NCI-H2029 (cell line): ENCODE results near the gene DCST1.

Experiments used
- DNase-seq: peaks from one replicate; lab custom pipeline; 2025; lab: John Stamatoyannopoulos, UW

The DCST1 gene

GRCh38 chr1:155052439-155053395 is 19.1 kb downstream of the DCST1 start:
- DNase-seq, result no peak

DNA sequence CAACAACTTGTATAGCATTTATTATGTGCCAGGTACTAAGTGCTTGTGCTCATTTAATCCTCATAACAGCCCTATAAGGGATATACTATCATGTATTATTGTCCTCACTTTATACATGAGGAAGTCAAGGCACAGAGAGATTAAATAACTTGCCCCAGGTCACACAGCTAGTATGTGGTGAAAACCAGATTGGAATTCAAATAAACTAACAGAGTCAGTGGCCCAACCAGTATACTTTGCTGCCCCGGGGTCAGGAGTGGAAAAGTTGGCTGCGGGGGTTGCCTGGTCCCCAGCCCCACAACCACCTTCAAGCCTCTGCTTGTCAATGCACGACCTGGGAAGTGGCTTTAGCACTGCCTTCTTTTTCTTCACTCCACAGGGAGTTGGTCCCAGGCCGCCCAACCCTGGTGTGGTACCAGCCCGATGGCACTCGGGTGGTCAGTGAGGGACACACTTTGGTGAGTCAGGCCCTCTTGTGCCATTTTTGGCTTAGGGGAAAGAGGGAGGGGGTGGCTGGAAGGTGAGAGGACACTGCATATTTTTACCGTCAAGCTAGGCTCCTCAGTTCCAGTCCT is 20.0 kb downstream of the DCST1 start:
- no peak for DNase-seq

GRCh38 chr1:155057104-155057503 is 23.5 kb downstream of the DCST1 start:
- DNase-seq, result no peak

DNA sequence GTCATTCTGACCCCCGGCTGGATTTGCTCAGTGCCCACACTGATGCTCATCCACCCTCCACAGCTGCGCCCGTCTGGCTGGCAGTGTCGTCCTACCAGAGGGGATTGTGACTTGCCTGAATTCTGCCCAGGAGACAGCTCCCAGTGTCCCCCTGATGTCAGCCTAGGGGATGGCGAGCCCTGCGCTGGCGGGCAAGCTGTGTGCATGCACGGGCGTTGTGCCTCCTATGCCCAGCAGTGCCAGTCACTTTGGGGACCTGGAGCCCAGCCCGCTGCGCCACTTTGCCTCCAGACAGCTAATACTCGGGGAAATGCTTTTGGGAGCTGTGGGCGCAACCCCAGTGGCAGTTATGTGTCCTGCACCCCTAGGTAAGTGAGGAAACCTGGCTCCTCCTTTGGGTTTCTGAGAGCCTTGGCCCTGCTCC is 24.2 kb downstream of the DCST1 start:
- DNase-seq, result no peak

- no peak for DNase-seq
Measured at GRCh38 chr1:155060736-155061135, 27.1 kb downstream of the DCST1 start.

DNA sequence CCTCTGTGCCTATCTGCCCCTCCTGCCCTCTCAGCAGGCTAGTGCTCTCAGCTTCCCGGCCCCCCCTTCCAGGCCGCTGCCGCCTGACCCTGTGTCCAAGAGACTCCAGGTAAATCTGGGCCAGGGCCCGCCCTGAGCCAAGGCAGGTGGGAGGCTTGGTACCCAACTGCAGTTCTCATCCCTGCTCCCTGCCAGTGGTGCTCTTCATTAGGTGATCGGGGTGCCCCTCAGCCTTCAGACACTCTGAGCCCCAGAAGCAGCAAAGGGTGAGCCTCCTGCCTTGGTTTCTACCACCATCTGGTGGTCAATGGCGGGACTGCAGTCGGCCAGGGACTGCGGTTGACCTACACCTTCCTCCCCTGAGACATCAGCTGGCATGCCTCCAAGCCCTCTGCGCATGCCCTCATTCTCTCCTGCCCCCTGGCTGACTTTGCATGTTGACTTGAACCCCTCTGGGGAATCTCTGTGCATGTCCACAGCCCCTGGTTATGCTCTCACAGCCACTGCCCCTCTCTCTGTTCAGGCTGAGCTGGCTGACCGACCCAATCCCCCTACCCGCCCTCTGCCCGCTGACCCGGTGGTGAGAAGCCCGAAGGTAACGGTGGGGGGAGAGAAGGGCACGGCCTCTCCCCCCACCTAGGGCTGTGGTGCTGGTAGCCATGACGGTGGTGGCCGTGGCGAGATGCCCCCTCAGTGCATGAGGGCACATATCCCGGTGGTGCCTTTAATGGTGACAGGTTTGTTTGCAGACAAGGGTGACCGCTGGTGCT is 27.9 kb downstream of the DCST1 start:
- peak; percentile 85 for DNase-seq

DNA sequence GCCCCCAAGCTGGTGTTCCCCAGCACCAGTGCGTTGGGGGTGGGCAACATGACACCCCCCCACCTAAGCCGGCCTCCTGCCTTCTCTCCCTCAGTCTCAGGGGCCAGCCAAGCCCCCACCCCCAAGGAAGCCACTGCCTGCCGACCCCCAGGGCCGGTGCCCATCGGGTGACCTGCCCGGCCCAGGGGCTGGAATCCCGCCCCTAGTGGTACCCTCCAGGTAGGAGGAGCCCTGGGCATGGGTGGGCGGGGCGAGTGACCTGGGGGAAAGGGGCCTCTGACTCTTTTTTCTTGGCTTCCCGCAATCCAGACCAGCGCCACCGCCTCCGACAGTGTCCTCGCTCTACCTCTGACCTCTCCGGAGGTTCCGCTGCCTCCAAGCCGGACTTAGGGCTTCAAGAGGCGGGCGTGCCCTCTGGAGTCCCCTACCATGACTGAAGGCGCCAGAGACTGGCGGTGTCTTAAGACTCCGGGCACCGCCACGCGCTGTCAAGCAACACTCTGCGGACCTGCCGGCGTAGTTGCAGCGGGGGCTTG is 28.6 kb downstream of the DCST1 start:
- no peak for DNase-seq

DNA sequence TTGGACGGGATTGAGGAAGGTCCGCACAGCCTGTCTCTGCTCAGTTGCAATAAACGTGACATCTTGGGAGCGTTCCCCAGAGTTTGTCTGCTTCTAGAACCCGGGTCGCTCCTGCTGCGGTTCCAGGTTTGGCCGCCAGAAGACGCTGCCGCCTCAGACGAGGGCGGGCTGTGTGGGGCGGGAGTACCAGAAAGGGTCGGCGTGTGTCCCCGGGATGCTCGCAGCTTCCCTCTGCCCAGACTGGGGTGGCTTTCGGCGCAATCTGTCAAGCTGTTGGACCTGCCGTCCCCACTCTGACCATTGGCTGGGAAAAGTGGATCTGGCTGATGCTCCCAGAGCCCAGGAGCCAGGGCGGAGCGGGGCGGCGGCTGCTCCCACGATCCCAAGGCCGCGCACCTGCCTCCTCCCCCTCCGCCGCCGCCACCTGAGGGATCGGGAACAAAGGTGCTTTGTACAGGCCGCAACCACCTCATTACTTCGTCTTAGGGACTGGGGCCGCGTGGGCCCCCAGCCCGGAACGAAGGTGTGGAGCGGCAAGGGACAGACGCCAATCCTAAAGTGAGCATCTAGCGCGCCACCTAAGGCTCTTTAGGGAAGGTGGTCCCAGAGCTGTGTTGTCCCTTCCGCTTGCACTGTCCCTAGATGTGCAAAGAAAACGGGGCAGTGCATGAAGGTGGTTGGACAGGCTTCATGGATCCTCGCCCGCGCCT is 29.2 kb downstream of the DCST1 start:
- DNase-seq, result no peak

- no peak for DNase-seq
Measured at GRCh38 chr1:155063550-155064110, 30.0 kb downstream of the DCST1 start, which contains the start of gene EFNA4. Gene EFNA4 (plus strand): TSS chr1:155063740. CDS start chr1:155063824, 84 bp downstream.

GRCh38 chr1:155064111-155064831 is 30.6 kb downstream of the DCST1 start:
- no peak for DNase-seq

DNA sequence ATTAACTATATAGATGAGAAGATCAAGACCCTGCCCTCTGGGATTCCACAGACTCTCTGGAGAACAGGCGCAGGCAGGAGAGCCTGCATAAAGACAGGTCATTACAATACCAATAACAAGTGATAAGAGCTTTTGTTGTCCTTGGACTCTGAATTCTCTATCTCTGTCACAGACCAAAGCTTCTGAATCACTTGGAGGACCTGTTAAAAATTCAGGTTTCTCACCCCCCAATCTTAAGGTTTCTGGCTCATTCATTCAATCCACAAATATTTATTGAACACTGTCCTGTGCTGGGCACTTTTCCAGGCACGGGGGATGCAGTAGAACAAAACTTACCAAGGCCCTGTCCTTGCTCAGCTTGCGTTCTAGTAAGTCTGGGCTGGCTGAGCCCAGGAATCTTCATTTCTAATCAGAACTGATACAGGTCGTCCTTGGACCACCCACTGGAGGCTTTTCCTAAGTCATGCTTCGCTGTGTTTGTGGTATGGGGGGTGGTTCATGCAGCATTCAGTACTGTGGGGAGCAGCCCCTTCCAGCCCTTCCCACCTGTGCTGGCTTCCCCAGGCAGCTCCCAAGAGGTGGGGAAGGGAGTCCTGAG is 31.3 kb downstream of the DCST1 start:
- no peak for DNase-seq

GRCh38 chr1:155066777-155067176 is 33.2 kb downstream of the DCST1 start:
- DNase-seq, result no peak

DNA sequence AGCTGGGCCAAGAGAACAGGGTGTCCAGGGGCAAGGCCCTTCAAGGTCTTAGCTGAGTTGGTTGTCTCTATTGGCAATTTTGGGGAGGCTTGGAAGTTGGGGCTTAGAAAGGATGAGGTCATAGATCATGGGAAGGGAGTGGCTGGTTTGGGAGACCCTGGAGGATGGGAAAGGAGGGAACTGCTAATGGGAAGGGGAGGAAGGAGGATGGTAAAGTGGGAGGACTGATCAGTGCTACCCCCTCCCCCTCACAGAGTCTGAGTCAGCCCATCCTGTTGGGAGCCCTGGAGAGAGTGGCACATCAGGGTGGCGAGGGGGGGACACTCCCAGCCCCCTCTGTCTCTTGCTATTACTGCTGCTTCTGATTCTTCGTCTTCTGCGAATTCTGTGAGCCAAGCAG is 35.0 kb downstream of the DCST1 start:
- no peak for DNase-seq

DNA sequence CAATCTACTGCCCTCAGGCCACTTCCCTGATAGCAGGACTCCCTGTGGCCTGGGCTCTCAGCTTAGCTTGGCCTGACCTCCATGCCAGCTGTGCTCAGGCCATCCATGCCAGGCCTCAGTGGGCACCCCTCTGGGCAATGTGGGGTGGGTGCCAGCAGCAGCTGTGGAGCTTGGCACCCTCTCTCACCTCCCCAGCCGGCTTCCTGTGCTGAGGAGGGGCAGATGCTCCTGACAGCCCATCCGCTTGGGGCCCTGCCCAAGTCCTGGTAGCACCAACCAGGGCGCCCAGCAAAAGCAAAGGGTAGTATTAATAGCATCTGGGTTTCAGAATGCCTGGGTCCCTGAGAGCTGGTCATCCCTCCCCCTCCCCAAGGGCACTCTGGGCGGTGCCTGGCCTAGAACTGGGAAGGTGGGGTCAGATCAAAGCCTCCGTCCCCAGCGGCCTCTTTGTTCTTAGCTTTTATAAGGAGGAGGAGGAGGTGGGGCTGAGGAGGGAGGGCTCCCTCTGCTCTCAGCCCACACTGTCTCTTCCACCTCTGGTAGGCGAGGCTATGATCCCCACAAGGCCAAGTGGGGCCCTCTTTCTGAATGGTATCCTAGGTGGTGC is 36.0 kb downstream of the DCST1 start:
- DNase-seq, result no peak

GRCh38 chr1:155070158-155070621 is 36.6 kb downstream of the DCST1 start:
- no peak for DNase-seq

DNA sequence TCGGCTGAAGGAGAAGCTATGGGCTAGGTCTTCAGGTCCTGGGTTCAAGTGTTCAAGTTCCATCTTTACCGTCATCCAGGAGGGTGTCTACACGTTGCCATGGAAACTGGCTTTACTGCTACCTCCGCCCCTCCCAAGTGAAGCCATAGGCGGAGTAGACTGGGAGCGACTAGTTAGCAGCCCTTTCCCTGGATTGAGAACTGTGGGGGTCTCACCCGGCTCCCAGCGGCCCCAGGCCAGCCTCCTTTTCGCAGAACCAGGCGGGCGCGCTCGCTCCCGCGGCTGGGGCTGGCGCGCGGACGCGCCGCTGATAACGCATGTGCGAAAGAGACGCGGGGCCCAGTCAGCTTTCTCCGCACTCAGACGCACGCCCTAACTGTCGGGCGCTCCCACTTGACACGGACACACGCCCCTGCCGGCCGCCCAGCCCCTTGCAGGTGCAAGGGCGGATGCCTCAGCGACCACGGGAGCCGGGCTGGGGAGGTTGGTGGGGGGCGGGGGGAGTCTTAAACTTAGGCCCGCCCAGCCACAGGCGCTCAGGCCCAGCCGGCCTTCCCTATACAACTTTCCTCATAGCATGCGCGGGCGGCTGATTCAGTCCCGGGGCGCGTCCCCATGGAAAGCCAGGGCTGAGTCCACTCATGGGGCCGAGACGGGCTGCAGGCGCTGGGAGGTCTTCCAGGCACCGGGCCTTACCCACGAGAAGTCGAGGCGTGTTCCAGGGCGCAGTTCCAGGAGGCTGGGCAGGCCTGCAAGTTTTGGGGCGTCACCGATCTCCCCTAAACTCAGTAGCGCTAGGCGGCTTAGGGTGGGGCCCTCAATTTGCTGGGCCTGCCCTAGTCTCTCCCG is 37.3 kb downstream of the DCST1 start:
- peak; percentile 47 for DNase-seq

DNA sequence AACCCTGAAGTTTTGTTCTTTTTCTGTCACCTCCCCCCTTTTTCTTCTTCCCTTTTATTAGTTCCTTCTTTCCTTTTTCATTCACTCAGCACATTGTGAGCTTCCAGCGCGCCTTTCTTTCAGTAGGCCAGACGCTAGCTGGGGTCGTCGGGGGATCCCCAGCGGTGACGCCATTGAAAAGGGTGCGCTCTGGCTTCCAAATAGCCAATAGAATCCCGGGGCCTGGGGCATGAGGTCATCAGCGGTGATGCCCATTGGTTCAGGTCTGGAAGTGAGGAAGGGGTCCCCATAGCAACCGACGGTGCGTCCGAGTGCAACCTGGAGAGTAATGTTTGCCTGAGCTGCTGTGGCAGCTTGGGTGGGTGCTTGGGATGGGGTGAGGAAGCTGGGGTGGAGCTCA is 38.1 kb downstream of the DCST1 start:
- DNase-seq, result no peak

- DNase-seq, result no peak
Measured at GRCh38 chr1:155072531-155073289, 39.1 kb downstream of the DCST1 start.
